Body of pancreas (tissue), 4 donors: ENCODE measurements around the gene ZC3H7A. TPM values are rescaled to one million over a fixed set of nuclear protein-coding genes. Genes with fewer than 3 reads are reported as not detected.
A peak's percentile ranks its signal among the peaks of the same experiment; 100 is the strongest.

Source experiments
- ATAC-seq: fragments of 150-250 bp; one replicate; pipeline ENCODE4 v1.9.1; 2016
- DNase-seq, 4 donors: peaks; one replicate each; pipeline ENCODE4 v3.0.0-alpha.2; 2019
- H3K27ac ChIP-seq, 4 donors: fragments of 200-600 bp; sonication (generic); 1 replicate in 3 of 4; 2 replicates in 1 of 4; pipeline versions ENCODE4 v1.5.1 to v1.6.1; 2016 to 2019; ENCODE audit warnings: mild to moderate bottlenecking in 1 of 4, mixed read lengths in 1 of 4, moderate library complexity in 1 of 4
- H3K27me3 ChIP-seq, 2 donors: fragments of 200-600 bp; sonication (generic); one replicate each; pipeline ENCODE4 v1.6.0; 2016; ENCODE audit warnings: mild to moderate bottlenecking in 1 of 2
- H3K36me3 ChIP-seq, 2 donors: fragments of 200-600 bp; sonication (generic); replicated peaks in 1 of 2; 2 replicates each; pipeline ENCODE4 v1.5.1; 2016; ENCODE audit warnings: low read depth in 2 of 2; ENCODE audit not compliant: insufficient read depth in 1 of 2
- H3K4me1 ChIP-seq: fragments of 200-600 bp; sonication (generic); one replicate; pipeline ENCODE4 v1.6.0; 2016
- H3K4me3 ChIP-seq, 2 donors: fragments of 200-600 bp; sonication (generic); 1 replicate in 1 of 2; 2 replicates in 1 of 2; pipeline ENCODE4 v1.5.1; 2016 to 2019
- H3K9me3 ChIP-seq, 3 donors: fragments of 200-600 bp; sonication (generic); 1 replicate in 2 of 3; 2 replicates in 1 of 3; pipeline ENCODE4 v1.5.1; 2016
- POLR2A ChIP-seq, 3 donors: fragments of 450-650 bp; IDR thresholded peaks; one replicate each; pipeline ENCODE4 v1.6.1; 2016; ENCODE audit warnings: antibody characterized with exemption in 3 of 3, mild to moderate bottlenecking in 2 of 3
- WGBS, 2 donors: methylation state at CpG; one replicate each; pipeline ENCODE4 v1.1.5; 2017; 5-methylcytosine and 5-hydroxymethylcytosine counted together
- intact Hi-C: fragments of 100-400 bp; cut with DNase I; formaldehyde crosslinking; loops from one replicate; pipeline ENCODE4 v1.15.1; 2023
- total RNA-seq, 2 donors: library from RNA; depleted of rRNA; stranded (reverse); fragments of >200 nt; gene quantifications; one replicate each; pipeline ENCODE4 v1.1.0, GENCODE V29; 2016
- TF ChIP-seq, protein P1 (sequence below), 7 experiments: fragments of 450-650 bp in 4 of 7; fragments of 200-600 bp in 3 of 7; sonication (generic) in 3 of 7; IDR thresholded peaks; one replicate each; pipeline ENCODE4 v1.5.1; 2016 to 2019; ENCODE audit warnings: antibody characterized with exemption in 7 of 7

ZC3H7A gene
- total RNA-seq, 2 donors from 2014 or later, result 26.4 to 49.5 TPM

DNA sequence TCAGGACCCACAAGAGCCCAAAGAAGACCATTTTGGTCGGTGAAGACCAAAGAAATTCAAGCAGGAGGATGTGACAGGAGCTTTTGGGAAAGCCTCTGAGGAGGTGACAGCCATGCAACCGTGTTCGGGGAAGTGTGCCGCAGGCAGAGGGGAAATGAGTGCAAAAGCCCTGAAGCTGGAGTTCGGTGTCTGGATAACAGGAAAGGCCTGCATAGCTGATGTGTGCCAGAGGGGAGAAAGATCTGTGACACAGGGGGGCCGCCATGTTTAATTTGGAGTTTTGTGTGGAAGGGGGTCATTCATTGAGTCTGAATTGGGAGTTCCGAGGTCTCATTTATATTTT lies 870 bp upstream of the ZC3H7A start:
- Histone ChIP-seq H3K27me3 (no peaks in the 10 kb centered on the region), H3K27ac (peak overlapping the region; percentile 82 to 99 (median 95)), H3K4me1 (peaks cover 48% of the 10 kb centered on the region), H3K36me3 (no peaks in the 10 kb centered on the region), H3K9me3 (no peaks in the 10 kb centered on the region), H3K4me3 (peak overlapping the region; percentile 29 to 37)
- WGBS, 2 donors, result 0 to 3% methylated on average over 7 of the region's 7 CpGs
- ATAC-seq, result no peak
- DNase-seq, result peak in 3 of 4 donors; percentile 29 to 33 (median 32)
- no peak for TF ChIP-seq POLR2A (IDR thresholded peaks at IDR 0.05)
- TF ChIP-seq, protein P1, sequence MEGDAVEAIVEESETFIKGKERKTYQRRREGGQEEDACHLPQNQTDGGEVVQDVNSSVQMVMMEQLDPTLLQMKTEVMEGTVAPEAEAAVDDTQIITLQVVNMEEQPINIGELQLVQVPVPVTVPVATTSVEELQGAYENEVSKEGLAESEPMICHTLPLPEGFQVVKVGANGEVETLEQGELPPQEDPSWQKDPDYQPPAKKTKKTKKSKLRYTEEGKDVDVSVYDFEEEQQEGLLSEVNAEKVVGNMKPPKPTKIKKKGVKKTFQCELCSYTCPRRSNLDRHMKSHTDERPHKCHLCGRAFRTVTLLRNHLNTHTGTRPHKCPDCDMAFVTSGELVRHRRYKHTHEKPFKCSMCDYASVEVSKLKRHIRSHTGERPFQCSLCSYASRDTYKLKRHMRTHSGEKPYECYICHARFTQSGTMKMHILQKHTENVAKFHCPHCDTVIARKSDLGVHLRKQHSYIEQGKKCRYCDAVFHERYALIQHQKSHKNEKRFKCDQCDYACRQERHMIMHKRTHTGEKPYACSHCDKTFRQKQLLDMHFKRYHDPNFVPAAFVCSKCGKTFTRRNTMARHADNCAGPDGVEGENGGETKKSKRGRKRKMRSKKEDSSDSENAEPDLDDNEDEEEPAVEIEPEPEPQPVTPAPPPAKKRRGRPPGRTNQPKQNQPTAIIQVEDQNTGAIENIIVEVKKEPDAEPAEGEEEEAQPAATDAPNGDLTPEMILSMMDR (IDR thresholded peaks at IDR 0.05), result no peak
- intact Hi-C loops, result no loop called here

DNA sequence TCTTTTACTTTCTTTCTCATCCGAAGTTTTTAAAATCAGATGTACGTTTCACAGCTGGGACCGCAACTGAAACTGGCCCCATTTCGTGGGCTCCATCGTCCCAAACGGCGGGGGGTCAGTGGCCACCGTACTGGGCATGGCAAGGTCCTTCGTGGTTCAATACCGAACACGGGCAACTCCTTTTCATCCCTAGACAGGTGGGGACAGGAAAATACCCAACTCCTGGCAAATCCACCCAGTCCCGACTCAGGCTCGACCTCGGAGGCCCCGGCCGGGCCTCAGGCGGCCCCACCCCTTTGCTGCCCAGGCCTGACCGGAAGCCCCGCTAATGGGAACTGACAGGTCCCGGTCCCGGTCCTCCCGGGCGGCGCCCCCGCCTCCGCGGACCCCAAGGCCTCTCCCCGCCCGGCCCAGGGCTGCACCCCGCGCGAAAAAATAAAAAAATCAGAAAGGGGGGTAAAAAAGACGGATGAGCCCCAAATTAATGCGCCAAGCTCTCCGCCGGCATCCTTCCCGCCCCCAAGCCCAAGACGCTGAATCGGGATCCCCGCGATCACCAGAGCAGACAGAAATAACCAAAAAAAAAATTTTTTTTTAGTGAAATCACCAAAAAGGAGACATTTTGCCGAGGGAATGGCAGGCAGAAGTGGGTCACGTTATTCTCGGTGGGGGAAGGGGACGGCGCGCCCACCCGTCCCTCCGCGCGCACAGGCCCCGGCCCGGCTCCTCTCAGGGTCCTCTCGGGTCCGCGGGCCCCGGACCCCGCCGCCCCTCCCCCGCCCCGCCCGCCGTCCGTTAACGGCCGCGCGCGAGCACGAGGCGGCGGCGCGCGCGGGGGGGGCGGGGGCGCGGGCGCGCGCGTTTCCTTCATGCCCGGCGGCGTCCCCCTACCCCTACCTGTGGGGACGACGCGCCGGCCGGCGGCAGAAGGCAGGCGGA lies 562 bp downstream of the ZC3H7A start:
- TF ChIP-seq POLR2A (IDR thresholded peaks at IDR 0.05), result peak in 2 of 3 donors; percentile 18 to 32
- TF ChIP-seq, protein P1 (IDR thresholded peaks at IDR 0.05), result no peak
- peak overlapping the region; percentile 92 to 99 (median 96) for H3K27ac ChIP-seq
- H3K9me3 ChIP-seq, result no peaks in the 10 kb centered on the region
- intact Hi-C loops, result no loop called here
- peak overlapping the region; percentile 80 to 89 for H3K4me3 ChIP-seq
- peaks cover 62% of the 10 kb centered on the region for H3K4me1 ChIP-seq
- H3K36me3 ChIP-seq, result no peaks in the 10 kb centered on the region
- ATAC-seq (peak; percentile 36), DNase-seq (peak; percentile 59 to 70 (median 70))
- no peaks in the 10 kb centered on the region for H3K27me3 ChIP-seq
- WGBS, 2 donors, result 1 to 3% methylated on average over 33 to 89 of the region's 93 CpGs

DNA sequence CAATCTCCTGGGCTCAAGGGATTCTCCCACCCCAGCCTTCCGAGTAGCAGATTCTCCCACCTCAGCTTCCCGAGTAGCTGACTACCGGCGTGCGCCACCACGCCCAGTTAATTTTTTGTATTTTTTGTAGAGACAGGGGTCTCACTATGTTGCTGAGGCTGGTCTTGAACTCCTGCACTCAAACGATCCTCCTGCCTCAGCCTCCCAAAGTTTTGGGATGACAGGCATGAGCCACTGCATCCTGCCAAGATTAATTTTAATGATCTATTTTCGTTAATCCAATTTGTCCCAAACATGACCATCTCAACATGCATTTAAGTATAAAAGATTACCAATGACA lies 1.2 kb downstream of the ZC3H7A start:
- WGBS, 2 donors, result 57 to 59% methylated on average over 8 of the region's 8 CpGs
- H3K27ac ChIP-seq, result peak overlapping the region; percentile 92 to 99 (median 96)
- peak overlapping the region; percentile 80 to 89 for H3K4me3 ChIP-seq
- no peaks in the 10 kb centered on the region for H3K27me3 ChIP-seq
- no peaks in the 10 kb centered on the region for H3K36me3 ChIP-seq
- H3K9me3 ChIP-seq, result no peaks in the 10 kb centered on the region
- peaks cover 67% of the 10 kb centered on the region for H3K4me1 ChIP-seq
- TF ChIP-seq, protein P1 (IDR thresholded peaks at IDR 0.05), result no peak
- no peak for TF ChIP-seq POLR2A (IDR thresholded peaks at IDR 0.05)
- ATAC-seq (no peak), DNase-seq (no peak)
- intact Hi-C loops, result no loop called here

DNA sequence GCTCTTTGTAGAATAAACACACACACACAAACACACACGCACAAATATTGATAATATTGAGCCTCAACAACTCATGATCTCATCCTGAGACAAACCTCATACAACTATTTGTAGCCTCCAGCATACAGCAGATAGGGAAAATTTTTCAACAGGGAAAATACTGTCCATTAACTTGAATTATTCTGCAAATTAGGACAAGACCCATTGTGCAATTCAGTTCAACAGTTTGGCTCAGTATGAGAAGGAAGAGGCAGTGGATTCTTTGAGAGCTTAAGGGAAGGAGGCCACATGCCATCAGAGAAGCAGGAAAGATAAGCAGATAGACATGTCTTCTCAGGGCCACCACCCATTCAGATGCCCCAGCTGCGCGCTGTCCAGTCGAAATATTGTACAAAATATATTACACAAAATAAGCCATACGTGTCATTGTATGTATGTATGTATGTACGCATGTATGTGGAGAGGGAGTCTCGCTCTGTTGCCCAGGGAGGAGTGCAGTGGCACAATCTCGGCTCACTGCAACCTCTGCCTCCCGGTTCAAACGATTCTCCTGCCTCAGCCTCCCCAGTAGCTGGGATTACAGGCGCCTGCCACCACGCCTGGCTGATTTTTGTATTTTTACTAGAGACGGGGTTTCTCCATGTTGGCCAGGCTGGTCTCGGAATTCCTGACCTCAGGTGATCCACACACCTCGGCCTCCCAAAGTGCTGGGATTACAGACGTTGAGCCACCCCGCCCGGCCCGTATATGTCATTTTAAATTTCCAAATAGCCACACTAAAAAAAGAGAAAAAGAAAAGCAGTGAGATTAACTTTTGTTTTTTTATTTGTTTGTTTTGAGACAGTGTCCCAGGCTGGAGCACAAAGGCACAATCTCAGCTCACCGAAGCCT lies 1.8 kb downstream of the ZC3H7A start:
- Histone ChIP-seq H3K27ac (peak overlapping the region in 3 of 4 donors; percentile 94 to 99 (median 98)), H3K4me1 (peaks cover 67% of the 10 kb centered on the region), H3K27me3 (no peaks in the 10 kb centered on the region), H3K9me3 (no peaks in the 10 kb centered on the region), H3K4me3 (no peak overlapping the region), H3K36me3 (no peaks in the 10 kb centered on the region)
- ATAC-seq (no peak), DNase-seq (no peak)
- TF ChIP-seq, protein P1 (IDR thresholded peaks at IDR 0.05), result no peak
- TF ChIP-seq POLR2A (IDR thresholded peaks at IDR 0.05), result no peak
- intact Hi-C loops, result no loop called here
- WGBS, 2 donors, result 71 to 75% methylated on average over 20 of the region's 20 CpGs
